Stimulated activated CD8-positive, alpha-beta memory T cell treated with anti-CD3 and anti-CD28 coated beads, Interleukin-4, amount 100 ng/mL, for 4 hours (primary cell): Measurements from ENCODE around the gene XRCC4.

Experiments
- DNase-seq, 2 donors: peaks; one replicate each; pipeline ENCODE4 v3.0.0-alpha.2; 2020; ENCODE audit warnings: low read depth in 2 of 2, low spot score in 1 of 2

XRCC4 gene

GRCh38 chr5:83173826-83174225 is 96.5 kb downstream of the XRCC4 start:
- no peak for DNase-seq

GRCh38 chr5:83177803-83178202 is 100.5 kb downstream of the XRCC4 start:
- DNase-seq: no peak

- no peak for DNase-seq
Observed at GRCh38 chr5:83179966-83180365, 102.6 kb downstream of the XRCC4 start.

GRCh38 chr5:83184534-83184933 is 107.2 kb downstream of the XRCC4 start:
- DNase-seq: no peak

GRCh38 chr5:83192947-83193346 is 115.6 kb downstream of the XRCC4 start:
- no peak for DNase-seq

- no peak for DNase-seq
Observed at GRCh38 chr5:83197326-83197967, 120.1 kb downstream of the XRCC4 start.

GRCh38 chr5:83199126-83199525 is 121.8 kb downstream of the XRCC4 start:
- no peak for DNase-seq

- DNase-seq: no peak
Observed at GRCh38 chr5:83204651-83205050, 127.3 kb downstream of the XRCC4 start.

- no peak for DNase-seq
Observed at GRCh38 chr5:83209963-83210362, 132.6 kb downstream of the XRCC4 start.

GRCh38 chr5:83219077-83219476 is 141.7 kb downstream of the XRCC4 start:
- no peak for DNase-seq

GRCh38 chr5:83219495-83219894 is 142.1 kb downstream of the XRCC4 start:
- DNase-seq: no peak

- DNase-seq: no peak
Observed at GRCh38 chr5:83220331-83220730, 143.0 kb downstream of the XRCC4 start.

GRCh38 chr5:83222906-83223305 is 145.6 kb downstream of the XRCC4 start:
- DNase-seq: no peak

GRCh38 chr5:83227611-83228010 is 150.3 kb downstream of the XRCC4 start:
- no peak for DNase-seq

GRCh38 chr5:83230511-83230910 is 153.2 kb downstream of the XRCC4 start:
- no peak for DNase-seq

GRCh38 chr5:83244516-83244915 is 167.2 kb downstream of the XRCC4 start:
- no peak for DNase-seq

- no peak for DNase-seq
Observed at GRCh38 chr5:83245037-83245436, 167.7 kb downstream of the XRCC4 start.

GRCh38 chr5:83246071-83246470 is 168.7 kb downstream of the XRCC4 start:
- DNase-seq: no peak

GRCh38 chr5:83249156-83249555 is 171.8 kb downstream of the XRCC4 start:
- DNase-seq: no peak

- no peak for DNase-seq
Observed at GRCh38 chr5:83251849-83252248, 174.5 kb downstream of the XRCC4 start.

GRCh38 chr5:83253720-83254119 is 176.4 kb downstream of the XRCC4 start:
- DNase-seq: no peak

- DNase-seq: no peak
Observed at GRCh38 chr5:83255268-83255667, 177.9 kb downstream of the XRCC4 start.

- no peak for DNase-seq
Observed at GRCh38 chr5:83256091-83256780, 178.9 kb downstream of the XRCC4 start.
